Measurements from ENCODE around the gene PBX2.
"Not testable (repeated sequence)": the region's sequence is repeated elsewhere in the genome, so short reads cannot be mapped to it uniquely, and the experiment has no call there.

PBX2 gene

GRCh38 chr6:32186151-32186840 is 3.7 kb downstream of the PBX2 start:
- DNase-seq, result not testable (repeated sequence)

- peak; percentile 76 for DNase-seq
Measured at GRCh38 chr6:32185681-32186131, 4.3 kb downstream of the PBX2 start.

- DNase-seq, result no peak
Measured at GRCh38 chr6:32184084-32184640, 5.8 kb downstream of the PBX2 start, which contains the start of gene AGER. Gene AGER, minus strand, starts transcription at chr6:32184253. Its CDS starts 31 bp downstream, at chr6:32184222.

- no peak for DNase-seq
Measured at GRCh38 chr6:32183483-32184083, 6.4 kb downstream of the PBX2 start.

- DNase-seq, result no peak
Measured at GRCh38 chr6:32183030-32183429, 7.0 kb downstream of the PBX2 start.

GRCh38 chr6:32182555-32182981 is 7.4 kb downstream of the PBX2 start:
- no peak for DNase-seq

GRCh38 chr6:32181915-32182529 is 8.0 kb downstream of the PBX2 start:
- no peak for DNase-seq

GRCh38 chr6:32181148-32181702 is 8.8 kb downstream of the PBX2 start:
- DNase-seq, result no peak

- no peak for DNase-seq
Measured at GRCh38 chr6:32179766-32180405, 10.1 kb downstream of the PBX2 start.

GRCh38 chr6:32178547-32179440 is 11.2 kb downstream of the PBX2 start:
- no peak for DNase-seq

- DNase-seq, result peak; percentile 91
Measured at GRCh38 chr6:32177788-32178546, 12.0 kb downstream of the PBX2 start, which contains the start of gene RNF5. Gene RNF5, plus strand, starts transcription at chr6:32178405. Its CDS starts 107 bp downstream, at chr6:32178512.

- DNase-seq, result peak; percentile 61
Measured at GRCh38 chr6:32177183-32177787, 12.7 kb downstream of the PBX2 start.

GRCh38 chr6:32176476-32177182 is 13.4 kb downstream of the PBX2 start:
- DNase-seq, result no peak

GRCh38 chr6:32175711-32176475 is 14.1 kb downstream of the PBX2 start, which contains the start of gene AGPAT1:
Gene AGPAT1, minus strand, starts transcription at chr6:32176084. Its CDS starts 4,588 bp downstream, at chr6:32171496.
- peak; percentile 99 for DNase-seq

GRCh38 chr6:32175322-32175710 is 14.7 kb downstream of the PBX2 start:
- no peak for DNase-seq

- no peak for DNase-seq
Measured at GRCh38 chr6:32174416-32174815, 15.6 kb downstream of the PBX2 start.

GRCh38 chr6:32173051-32173727 is 16.8 kb downstream of the PBX2 start:
- DNase-seq, result no peak

GRCh38 chr6:32171234-32171633 is 18.8 kb downstream of the PBX2 start:
- no peak for DNase-seq
